ENCODE data around the gene NID2.

Gene NID2

GRCh38 chr14:52052288-52052943 lies 16.4 kb downstream of the NID2 start:
- DNase-seq, result no peak

- no peak for DNase-seq
Observed at GRCh38 chr14:52051871-52052270, 17.0 kb downstream of the NID2 start.

DNA sequence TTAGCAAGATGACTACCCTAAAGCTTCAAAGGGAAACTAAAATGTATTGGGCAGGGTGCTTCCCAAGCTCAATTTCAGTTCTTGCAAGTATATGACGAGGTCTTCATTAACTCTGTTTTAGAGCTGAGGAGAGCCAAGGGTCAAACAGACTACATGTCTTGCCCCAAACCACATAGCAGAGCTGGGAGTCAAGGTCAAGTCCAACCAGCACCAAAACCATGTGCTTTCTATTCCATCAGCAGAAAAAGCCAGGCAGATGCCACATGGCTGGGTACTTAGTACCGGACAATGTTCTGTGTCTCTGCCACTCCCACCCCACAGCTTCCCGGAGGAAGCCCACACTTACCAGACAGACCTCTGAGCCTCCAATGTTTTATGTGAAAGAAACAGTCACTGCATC lies 17.6 kb downstream of the NID2 start:
- no peak for DNase-seq

DNA sequence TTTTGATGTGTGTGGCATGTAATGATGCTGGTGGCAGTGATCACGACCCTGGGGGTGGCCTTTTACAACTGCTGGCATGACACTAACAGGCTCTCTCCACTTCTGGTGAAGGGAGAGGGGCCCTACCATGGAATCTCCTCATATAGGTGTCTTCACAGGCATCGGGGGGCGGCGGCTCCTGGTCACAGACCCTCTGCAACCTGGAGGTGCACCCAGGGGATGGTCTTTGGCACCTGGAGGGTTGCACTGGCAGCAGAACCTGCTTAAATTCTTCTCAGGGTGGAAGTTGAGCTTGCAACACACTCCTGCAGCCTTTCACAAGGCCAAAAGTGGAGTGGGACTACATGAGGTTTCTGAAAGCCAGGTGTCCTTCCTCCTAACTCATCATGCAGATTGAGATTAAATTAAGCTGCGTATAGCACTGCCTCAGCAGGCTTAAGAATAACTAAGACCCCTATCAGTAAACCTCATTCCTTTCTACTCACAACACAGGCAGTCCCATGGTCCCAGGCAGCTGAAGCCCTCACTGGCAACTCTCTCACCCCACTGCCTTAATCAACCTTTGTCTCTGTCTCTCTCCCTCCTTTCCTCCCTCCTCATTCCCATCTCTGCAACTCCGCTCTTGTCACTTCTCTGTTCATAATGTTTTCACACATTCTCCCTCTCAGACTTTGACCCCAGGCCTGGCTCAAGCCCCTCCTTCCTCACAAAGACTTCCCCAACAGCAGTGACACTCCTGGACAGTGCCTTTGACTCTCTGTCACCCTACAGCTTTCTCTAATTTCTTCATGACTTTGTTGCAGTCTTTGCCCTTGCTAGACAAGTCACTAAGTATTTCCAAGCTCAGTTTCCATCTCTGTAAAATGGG lies 18.9 kb downstream of the NID2 start:
- DNase-seq, result no peak

- no peak for DNase-seq
Observed at GRCh38 chr14:52049271-52049670, 19.6 kb downstream of the NID2 start.

DNA sequence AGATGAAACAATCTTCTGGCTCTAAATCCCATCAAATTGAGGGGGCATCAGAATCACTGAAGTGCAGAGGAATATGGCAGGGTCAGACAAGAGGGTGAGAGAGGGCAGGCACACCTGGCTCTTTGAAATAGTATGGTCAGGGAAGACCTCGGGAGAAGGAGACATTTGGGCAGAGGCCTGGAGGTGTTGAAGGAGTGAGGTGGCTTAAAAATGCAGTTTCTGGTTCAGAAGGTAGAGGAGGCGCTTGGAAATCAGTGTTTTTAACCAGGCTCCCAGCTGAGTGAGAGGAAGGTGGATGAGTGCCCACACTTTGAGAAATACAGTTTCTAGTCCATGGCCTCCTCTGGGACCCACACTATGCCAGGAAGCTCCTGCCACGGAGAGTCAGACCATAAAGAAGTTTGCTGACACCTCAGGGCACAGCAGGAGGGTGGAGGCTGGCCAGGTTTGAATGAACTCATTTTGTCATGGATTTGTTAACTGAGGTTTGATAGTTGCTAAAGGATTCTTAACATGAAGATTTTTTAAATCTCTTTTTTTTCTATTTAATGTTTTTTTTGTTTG lies 20.1 kb downstream of the NID2 start:
- DNase-seq, result no peak

DNA sequence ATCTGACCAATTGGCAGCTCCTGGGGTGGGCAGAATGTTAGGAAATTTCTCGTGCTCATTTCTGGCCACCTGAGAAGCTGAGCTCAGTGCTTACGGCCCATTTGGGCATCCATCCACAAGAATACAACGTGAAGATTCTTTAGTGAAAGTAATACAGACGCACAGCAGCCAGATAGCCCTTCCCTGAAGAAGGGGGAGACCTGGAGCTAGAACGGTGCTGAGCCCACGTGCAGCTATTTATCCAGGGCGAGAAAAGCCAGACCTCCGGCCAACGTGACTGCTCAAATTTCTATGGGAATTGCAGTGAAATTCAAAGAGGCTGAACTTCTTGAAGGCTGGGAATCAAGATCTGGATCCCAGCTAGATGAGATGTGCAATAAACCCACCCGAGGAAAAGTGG lies 20.7 kb downstream of the NID2 start:
- DNase-seq, result no peak

- no peak for DNase-seq
Observed at GRCh38 chr14:52046376-52046917, 22.4 kb downstream of the NID2 start.

- no peak for DNase-seq
Observed at GRCh38 chr14:52044791-52045522, 23.9 kb downstream of the NID2 start.

- DNase-seq, result no peak
Observed at GRCh38 chr14:52043690-52044089, 25.2 kb downstream of the NID2 start.

DNA sequence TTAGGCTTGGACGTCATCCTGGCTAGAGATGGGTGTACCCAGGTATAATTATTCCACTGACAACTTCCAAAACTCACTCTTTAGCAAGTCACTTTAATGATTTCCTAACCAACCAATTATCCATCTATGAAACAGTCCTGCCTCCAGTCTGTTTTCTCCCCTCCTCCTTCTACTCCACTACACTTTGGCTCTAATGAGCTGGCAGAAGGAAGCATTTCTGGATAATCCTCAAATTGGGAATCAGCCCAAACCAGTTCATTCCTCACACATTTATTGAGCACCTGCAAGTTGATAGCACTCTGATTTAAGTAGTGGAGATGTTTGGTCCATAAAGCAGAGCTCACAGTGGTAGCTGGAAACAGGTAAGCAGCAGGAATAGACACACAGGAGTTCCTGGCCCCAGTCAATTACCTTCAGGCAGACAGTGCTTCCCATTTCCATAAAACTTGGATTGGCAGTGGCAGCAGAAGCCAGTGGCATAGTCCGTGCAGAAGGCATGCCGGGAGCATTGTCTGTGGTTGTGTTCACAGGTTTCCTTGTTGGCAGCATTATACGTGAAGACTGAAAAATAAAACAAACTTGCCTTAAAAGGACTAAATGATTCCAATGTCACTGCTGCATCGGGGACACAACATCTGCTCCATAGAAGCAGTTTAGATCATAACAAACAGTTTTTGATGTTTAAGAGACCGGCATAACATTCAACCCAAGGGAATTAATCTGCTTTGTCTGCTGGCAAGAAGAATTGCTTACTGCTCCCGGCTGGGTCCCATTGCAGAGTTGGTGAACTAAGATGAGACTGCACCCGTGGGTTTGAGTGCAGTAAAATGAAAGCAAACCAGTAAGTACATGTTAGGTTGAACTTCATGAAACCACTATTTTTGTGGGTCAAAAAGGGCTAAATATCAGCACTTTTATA lies 26.2 kb downstream of the NID2 start:
- DNase-seq, result no peak

DNA sequence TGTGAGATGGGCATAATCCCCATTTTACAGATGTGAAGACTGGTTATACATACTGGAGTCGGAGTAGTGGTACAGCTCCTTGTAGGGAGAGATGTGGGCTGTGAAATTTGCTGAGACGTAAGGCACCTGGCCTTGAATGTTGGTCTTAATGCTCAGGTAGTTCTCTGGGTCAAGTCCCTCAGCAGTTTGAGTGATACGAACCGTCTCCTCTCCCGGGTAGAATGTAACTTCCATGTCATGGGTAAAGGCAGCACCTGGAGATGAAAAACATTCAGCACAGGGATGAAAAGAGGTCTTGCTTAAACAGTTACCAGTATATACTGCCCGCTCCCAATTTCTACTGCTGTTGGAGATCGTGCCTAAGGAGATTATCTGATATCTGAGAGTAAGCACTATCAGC lies 28.3 kb downstream of the NID2 start:
- DNase-seq, result no peak

DNA sequence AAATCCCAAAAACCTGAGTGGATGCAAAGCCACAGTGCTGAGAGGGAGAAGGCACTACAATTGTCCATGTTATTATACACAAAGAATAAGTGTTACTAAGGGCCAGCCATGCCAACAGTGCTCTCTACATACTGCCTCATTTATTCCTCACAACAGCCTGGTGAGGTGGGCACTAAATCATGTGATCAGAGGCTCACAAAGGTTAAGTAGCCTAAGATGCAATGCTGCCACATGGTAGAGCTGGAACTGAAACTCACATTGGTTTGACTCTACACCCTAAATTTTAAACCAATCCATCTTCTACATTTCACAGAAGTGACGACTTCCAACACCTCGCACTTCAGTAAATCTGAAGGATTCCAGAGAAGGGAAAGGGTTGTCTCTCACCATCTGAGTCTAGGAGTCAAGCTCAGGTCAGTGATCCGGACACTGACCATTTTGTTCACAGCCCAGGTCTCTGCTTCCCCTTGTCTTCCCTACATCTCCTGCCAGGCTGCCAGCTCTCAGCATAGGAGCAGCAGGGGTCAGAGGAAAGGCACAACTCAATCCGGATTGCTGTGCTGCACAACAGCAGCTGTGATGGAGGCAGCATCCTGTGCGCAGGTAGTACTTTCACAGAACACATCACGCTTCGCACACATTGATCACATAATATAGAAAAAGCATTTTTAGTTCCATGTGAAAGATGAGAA lies 29.6 kb downstream of the NID2 start:
- DNase-seq, result no peak

DNA sequence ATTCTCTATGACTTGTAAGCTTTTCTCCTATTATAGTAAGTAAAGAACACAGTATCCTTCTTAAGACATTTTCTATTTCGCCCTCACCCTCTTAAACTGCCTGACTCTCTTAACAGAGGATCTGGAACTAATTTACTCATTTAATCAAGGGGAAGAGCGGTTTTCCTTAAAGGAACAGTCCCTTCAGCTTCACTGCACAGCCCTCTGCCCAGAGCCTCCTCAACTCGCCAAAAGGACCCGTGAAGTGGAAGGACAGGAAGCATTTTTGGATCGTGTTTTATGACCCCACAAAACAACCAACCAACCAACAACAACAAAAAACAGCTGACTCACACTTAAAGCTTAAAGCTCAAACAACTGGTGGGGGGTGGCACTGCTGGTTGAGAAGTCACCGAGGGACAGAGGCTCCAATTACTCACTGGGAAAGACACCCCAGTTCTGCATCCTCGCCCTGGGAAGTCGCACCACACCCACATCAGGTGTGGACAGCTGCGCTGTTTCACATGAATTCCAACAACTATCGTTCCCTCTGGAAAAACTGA lies 35.7 kb downstream of the NID2 start:
- peak; percentile 22 for DNase-seq

DNA sequence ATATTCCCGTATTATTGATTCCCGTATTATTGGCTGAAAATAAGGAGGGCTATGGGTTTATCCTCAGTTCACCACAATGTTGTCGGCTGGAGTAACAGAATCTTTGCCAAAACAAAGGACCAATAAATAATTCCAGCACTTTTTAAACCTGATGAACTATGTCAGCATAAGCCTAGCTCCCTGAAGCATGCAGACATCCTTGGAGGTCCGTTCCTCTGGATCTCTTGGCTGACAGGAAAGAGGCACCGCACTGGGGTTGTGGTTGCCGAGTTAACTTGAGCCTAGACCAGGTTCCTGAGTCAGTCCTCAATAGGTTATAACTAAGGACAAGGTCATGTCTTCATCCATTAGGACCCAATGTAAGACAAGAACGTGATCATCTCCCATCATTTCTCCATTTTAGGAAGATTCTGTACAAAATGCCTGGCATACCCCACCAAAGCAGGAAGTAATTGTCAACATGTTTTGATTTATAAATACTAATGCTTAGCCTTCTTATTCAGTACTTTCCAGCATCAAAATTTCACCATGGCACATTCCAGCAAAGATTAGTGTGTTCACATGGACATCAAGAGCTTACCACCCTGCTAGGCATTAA lies 36.6 kb downstream of the NID2 start:
- DNase-seq, result no peak

- no peak for DNase-seq
Observed at GRCh38 chr14:52031781-52032180, 37.1 kb downstream of the NID2 start.

DNA sequence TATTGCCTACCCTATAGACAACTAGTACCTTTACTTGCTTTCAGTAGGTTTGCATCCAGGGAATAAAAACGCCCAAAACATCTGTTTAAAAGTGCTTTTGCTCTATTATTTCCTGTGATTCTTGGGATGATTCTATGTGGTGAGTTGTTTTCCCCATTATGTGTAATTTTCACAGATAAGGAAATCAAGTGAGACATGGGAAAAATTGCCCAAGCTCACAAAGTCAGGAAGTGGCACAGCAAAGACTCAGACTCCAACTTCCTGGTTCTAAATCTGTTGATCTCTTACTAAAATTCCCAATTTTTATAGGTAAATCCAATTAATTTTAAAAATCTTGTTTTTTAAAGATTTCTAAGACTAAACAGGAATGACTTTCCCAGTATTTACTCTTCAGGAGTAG lies 39.0 kb downstream of the NID2 start:
- no peak for DNase-seq

DNA sequence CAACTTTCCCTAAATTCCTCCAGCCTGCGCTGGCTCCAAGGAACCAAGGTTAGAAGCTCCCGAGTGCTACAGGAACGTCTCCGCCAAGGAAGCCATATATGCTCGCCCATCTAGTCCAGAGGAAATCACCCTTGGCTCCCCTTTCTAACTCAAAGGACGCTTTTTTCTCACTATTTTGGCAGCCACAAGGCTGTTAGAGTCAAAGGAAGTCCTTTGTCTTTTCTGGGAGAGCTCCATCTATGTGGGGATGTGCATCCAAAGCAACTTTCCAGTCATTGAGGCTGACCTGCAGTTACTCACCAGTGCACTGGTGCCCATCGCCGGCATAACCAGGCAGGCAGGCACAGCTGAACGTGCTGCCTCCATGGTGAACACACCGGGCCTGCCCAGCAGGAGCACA lies 42.0 kb downstream of the NID2 start:
- no peak for DNase-seq

- no peak for DNase-seq
Observed at GRCh38 chr14:52026017-52026660, 42.7 kb downstream of the NID2 start.

DNA sequence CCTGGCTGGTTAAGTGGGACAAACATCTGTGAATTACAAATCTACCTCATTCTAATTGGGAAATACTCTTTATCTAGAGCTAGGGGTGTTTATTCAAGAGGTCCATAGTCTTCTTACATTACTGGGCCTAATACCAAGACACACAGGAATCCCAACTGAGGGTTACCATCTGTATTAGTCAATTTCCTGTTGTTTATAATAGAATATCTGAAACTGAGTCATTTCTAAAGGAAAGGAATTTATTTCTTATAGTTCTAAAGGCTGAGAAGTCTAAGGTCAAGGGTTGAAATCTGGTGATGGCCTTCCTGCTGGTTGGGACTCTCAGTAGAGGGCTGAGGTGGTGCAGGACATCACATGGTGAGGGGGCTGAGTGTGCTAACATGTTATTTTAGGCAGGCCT lies 43.5 kb downstream of the NID2 start:
- DNase-seq, result no peak

All from DMS79 (cell line).